ENCODE results near the gene ATP9B.

The ATP9B gene

DNA sequence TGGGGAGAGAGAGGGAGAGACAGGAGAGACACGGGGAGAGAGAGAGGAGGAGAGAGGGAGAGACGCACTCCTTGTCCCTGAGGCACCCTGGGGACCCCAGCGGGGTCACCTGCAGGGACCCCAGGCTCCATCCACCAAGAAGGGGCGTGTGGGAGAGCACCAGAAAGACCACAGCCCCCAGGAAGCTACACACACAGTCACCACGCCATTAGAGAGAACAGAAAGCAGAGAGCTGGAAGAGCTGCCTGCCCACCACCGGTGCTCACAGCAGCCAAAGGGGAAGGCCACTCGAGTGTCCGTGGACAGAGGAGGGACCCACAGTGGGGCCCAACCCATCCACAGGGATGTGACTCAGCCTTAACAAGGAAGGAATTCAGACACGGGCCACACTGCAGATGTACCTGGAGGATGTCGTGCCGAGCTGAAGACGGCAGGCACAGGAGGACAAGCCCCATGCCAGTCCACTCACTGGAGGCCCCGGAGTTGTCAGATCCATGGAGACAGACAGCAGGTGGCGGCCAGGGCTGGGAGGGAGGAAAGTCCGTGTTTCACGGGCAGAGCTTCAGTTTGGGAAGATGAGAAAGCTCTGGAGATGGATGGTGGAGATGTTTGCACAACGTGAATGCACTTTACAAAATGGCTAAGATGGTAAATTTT, 315.1 kb downstream of the ATP9B start:
- DNase-seq: no peak

DNA sequence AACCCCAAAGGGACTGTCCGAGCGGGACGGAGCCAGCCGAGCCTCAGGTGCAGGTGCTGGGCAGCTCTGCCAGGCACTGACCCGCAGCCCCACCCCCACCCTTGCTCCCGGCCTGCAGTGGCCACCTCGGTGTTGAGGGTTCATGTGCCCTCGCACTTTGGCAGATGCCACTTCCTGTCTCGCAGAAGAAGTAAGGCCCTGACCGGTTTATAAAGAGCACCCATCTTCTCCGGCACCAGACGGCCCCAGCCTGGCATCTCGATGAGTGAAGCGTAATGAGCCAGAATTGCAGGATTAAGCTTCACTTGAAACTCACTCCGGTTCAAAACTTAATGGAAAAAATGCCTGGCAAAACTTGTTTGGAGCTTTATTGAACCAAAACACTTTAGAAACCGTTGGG, 315.6 kb downstream of the ATP9B start:
- no peak for DNase-seq

DNA sequence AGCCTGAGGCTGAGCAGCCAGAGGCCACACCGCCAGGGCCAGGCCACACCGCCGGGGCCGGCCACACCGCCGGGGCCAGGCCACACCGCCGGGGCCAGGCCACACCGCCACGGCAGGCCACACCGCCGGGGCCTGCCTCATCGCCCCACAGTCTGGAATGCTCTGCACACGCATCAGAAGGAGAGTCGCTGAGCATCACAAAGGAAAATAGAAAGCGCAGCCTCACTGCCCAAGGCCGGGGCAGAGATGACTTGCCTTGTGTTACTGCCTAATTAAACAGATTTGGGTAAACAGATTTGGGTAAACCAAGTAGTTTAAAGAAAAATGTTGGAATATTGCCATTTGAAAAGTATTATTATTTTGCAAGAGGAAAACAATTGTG, 316.1 kb downstream of the ATP9B start:
- no peak for DNase-seq

DNA sequence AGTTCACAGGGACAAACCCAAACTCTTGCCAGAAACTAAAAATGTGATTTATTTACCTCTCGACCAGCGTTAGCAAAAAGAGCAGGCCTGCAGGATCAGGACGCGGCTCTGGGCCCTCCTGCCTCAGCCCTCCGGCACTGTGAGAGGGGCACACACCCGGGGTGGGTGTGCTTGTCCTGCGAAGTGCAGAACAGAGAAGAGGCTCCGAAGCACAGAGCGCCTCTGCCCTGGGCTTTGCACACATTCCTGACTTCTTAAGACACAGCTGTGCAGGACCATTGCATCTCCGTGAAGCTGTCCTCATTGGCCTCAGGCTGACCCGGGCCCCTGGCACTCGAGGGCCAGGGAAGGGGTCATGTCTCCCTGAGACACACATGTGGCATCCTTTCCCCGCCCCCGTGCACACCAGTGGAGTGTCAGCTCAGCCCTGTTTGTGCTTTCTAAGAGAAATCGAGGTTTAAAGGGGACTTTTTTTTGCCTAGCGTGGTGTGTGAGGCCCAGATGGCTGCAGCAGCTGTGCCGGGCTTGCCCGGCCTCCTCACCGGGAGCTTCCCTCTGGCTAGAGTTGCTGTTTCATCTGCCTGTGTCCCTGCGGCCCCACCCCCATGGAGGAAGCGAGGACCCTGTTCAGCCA, 316.6 kb downstream of the ATP9B start:
- no peak for DNase-seq

DNA sequence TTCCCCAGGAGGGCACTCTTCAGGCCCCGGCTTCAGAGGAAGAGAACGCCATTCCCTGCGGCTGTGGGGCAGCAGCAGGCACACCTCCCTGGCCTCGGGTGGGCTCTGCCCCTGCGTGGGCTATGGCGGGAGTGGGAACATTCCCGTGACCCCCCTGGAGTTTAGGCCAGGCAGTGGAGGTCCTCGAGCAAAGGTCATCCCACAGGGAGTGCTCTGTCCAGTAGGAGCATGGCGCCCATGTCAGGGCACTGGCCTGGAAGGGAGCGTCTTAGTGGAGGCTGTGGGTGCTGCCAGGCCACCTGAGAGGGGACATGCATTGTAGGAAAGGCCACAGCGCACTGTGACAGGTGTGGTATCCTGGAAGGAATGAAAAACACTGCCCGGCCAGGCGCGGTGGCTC, 317.4 kb downstream of the ATP9B start:
- no peak for DNase-seq

DNA sequence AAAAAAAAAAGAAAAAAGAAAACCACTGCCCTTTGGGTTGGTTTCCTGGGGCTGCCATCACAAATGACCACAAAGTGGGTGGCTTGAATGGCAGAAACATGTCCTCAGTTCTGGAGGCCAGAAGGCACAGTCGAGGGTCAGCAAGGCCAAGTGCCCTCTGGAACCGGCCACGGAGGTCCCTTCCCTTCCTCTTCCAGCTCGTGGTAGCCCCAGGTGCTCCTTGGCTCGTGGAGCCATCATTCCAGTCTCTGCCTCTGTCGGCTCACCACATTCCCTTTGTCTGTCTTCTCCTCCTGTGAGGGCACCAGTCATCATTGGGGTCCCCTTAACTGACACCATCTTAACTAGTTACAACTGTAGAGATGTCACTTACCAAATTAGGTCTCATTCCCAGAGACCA, 318.0 kb downstream of the ATP9B start:
- DNase-seq: no peak

DNA sequence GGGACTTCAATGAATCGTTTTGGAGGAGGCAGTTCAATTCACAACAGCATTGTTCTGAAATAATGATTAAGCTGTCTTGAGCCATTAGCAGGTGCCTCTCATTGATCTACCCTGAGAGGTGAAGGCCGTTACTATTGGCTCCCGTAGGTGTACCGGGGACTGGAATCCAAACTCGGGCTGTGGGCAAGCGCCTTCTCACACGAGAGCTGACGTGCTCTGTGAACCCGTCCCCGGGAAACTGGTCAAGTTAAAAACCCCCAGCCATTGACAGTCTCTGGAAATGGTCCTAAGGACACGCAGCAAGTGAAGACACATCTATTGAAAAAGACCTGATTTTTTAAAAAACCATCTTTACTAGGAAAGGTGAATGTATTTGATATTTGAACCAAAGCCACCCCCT, 318.4 kb downstream of the ATP9B start:
- no peak for DNase-seq

DNA sequence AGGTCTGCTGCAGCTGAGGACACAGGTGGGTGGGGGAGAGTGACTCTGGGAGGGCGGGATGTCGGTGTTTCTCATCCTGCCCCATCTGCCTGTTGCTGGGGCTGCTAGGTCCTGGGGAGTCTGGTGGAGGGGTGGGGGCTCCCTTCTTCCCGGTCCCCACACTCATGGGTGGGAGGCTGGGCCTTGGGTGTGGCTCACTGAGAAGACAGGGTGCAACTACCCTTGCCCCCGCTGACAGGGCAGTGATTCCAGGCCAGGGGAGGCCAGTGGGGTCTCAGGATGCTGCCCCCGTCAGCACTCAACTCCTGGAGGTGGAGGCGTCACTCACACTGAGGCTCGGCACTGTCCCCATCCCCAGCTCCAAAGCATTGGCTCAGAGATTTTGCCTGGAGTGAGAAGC, 318.8 kb downstream of the ATP9B start:
- no peak for DNase-seq

DNA sequence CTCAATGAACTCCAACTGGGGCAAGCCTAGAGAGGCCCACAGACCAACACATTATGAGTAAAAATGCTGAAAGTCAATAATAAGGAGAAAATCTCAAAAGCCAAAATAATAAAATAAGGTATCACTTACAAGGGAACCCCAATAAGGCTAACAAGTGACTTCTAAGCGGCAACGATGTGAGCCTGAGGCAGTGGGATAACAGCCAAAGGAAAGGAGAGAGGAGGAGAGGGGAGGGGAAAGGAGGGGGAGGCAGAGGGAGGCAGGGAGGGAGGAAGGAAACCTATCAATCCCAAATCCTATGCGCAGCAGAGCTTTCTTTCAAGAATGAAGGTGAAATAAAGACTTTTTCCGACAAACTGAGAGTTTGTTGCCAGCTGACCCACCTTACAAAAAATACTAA, 320.5 kb downstream of the ATP9B start:
- no peak for DNase-seq

DNA sequence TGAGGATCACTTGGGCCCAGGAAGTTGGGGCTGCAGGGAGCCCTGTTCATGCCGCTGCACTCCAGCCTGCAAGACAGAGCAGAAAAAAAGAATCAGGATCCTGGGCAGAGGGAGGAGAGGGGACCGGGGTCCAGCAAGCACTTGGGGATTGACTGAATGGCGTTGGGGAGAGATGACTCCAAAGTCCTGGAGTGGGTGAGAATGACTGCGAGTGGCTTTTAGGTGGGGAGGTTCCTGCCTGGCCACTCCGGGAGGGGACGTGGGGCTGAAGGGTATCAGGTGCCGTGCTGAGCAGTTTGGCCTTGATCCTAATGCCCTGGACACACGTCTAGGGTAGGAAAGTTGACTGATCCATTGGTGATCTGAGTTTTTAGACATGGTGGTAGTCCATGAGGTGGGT, 323.0 kb downstream of the ATP9B start:
- DNase-seq: no peak

DNA sequence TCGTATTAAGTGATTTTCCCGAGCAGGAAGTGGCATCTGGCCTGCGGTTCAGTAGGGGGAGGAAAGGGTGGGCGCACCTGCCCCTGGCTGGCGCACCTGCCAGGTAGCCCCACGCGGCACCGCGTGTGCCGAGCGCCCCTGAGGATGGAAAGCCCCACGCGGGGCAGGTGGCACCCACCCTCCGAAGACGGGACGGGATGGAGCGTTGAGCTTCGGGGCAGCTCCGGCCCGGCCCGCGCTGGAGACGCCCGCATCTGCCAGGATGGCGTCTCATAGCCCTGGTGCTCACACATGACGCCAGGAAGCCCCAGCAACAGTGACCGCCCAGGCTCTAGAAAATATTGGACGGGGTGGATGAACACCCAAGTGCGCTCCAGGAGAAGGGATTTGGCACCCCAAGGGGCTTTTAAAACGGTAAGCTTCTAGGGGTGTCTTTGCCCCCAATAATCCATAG, 324.0 kb downstream of the ATP9B start:
- no peak for DNase-seq

DNA sequence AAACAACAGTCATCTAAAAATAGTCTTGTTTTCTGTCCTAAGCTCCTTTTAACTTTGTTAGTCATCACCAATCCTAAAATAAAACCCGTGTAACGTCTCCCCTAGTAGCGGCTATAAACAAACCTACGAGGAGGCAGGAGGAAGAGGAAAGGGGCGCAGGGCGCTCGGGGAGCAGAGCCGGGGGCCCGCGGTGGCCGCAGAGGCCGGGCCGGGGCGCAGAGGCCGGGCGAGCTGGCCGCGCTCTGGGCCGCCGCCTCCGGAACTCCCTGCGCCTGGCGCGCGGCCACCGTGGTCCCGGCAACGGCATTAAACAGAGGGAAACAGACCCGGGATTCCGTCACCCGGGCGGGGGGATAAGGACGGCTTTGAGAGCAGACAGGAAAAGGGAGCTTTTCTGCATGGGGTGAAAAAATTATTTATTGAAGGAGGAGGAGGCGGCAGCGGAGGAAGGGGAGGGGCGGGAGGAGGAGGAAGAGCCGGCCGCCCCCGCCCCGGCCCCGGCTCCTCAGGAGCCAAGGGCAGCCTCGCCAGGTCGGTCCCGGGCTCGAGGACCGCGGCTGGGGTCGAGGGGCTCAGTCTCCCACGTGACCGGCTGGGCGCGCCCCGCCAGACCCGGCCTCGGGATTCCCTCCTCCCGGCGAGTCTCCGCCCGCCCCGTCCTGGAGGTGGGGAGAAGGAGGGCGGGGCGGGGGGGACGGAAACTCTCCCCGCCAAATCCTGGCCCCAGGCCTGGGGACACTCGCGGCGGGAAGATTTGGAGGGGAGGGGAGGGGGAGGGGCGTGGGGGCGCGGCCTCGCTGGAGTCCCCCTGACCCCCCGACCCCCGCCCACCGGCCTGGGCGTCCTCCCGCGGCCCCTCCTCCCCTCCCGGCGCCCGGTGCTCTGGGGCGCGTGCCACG, 324.7 kb downstream of the ATP9B start:
- peak; percentile 76 for DNase-seq

DNA sequence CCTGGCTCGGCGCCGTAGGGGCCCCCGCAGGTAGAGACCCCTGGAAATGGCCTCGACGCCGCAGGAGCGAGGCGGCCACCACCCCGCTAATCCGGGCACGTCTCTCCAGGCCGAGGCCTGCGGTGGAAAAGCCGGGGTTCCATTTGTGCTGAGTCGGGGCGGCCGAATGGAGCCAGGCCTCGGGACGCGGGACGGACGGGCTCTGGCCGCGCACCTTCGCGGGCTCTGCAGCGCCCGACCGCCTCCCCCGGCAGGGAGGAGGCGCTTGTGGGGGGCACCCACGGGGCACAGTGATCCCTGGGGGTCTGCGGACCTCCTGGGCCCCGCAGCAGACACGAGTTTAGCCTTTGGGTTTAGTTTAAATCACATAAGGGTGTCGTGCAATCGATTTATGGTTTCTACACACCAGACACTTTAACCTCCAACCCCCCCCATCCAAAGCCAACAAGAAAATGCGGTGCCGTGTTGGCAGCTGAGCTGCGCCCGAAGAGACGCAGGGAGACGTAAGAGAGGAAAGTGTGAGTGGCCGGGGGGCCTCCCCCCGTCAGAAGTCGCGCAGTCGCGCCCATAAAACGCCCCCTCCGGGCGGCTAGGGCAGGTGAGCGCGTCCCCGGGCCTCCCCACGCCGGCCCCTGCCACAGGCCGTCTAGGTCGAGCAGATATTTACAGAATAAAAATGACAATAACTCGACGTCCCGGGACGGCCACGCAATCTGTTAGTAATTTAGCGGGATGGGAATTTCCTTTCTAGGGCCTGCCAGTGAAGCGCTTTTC, 325.5 kb downstream of the ATP9B start:
- DNase-seq: peak; percentile 25

DNA sequence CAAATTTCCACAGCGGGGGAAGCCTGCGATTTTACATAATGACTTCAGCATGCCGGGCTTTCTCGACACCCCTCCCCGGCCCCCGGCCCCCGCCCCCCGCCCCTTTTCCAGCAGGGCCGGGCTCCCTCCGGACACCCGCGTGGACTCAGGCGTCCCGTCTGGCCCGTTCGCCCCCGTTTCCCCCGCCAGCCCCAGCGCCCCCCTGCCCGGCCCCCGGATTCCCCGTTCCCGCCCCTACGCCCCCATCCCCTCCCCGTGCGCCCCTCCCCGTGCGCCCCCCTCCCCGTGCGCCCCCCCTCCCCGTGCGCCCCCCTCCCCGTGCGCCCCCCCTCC, 326.1 kb downstream of the ATP9B start:
- no peak for DNase-seq

DNA sequence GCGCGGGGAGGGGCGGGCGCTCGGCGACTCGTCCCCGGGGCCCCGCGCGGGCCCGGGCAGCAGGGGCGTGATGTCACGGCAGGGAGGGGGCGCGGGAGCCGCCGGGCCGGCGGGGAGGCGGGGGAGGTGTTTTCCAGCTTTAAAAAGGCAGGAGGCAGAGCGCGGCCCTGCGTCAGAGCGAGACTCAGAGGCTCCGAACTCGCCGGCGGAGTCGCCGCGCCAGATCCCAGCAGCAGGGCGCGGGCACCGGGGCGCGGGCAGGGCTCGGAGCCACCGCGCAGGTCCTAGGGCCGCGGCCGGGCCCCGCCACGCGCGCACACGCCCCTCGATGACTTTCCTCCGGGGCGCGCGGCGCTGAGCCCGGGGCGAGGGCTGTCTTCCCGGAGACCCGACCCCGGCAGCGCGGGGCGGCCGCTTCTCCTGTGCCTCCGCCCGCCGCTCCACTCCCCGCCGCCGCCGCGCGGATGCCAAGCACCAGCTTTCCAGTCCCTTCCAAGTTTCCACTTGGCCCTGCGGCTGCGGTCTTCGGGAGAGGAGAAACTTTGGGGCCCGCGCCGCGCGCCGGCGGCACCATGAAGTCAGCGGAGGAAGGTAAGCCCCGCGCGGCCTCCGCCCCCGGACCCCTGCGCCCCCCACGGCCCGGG, 326.7 kb downstream of the ATP9B start, which contains the start of gene NFATC1:
Gene NFATC1, plus strand, starts transcription at position 170 of the 644 bp plus-strand sequence. Its CDS starts 295 bp downstream, at position 465.
- DNase-seq: peak; percentile 45

DNA sequence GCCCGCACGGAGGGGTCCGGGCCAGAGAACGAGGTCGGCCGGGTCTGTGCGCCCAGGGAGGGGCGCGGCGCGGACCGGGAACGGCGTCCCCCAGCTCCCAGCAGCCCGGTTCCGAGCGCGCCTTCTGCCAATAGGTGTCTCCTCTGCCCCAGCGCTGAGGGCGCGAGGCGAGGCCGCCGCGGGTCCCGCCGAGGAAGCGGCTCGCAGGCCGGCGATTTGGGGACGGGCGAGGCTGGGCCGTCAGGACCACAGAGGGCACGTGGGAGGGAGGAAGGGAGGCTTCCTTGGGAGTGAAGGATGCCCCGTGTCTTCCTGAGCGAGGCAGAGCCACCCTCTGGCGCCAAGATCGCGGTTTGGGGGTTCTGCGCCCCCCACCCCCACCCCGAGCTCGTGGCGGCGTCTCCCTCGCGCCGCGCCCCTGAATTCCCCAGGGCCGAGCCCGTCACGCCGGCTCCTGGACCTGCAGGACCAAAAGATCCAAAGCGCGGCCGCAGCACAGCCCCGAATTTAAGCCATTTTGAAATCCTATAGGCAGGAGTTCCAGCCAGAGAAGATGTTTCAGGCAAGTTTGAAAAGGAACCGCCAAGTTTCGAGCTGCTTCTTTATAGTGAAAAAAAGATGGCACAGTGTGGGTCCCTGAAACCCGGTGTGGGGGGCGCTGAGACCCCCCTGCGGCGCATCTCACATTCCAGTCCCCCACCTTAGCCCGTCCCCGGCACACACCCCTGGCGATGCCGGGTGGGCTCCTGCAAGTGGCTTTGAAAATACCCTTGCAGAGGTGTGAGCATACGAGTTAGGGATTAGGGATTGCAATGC, 327.4 kb downstream of the ATP9B start:
- DNase-seq: no peak

DNA sequence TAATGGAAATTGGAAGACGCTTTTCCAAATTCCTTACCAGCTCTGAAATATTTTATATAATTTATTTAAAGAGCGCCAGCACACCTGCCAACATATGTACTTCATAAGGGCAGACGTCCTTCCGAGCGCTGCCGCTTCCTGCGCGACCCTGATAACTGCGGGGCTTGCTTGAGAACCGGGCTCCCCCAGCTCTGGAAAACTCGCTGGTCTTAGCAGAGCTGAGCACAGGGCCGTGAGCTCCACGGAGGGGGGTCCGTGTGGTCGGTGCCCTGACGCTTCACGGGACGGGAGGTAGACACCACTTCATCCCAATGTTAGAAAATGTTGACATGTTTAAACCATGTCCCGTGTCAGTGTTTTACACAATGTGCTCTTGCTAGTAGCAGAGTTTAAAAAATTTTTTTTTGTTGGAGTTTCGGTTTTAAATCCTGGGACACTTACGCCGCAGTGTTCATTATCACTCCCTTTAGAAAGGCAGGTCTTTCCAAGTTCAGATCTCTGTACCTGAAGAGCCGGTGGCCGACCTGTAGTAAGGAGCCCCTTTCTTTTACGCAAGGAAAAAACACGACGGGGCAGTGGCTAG, 328.1 kb downstream of the ATP9B start:
- DNase-seq: no peak

DNA sequence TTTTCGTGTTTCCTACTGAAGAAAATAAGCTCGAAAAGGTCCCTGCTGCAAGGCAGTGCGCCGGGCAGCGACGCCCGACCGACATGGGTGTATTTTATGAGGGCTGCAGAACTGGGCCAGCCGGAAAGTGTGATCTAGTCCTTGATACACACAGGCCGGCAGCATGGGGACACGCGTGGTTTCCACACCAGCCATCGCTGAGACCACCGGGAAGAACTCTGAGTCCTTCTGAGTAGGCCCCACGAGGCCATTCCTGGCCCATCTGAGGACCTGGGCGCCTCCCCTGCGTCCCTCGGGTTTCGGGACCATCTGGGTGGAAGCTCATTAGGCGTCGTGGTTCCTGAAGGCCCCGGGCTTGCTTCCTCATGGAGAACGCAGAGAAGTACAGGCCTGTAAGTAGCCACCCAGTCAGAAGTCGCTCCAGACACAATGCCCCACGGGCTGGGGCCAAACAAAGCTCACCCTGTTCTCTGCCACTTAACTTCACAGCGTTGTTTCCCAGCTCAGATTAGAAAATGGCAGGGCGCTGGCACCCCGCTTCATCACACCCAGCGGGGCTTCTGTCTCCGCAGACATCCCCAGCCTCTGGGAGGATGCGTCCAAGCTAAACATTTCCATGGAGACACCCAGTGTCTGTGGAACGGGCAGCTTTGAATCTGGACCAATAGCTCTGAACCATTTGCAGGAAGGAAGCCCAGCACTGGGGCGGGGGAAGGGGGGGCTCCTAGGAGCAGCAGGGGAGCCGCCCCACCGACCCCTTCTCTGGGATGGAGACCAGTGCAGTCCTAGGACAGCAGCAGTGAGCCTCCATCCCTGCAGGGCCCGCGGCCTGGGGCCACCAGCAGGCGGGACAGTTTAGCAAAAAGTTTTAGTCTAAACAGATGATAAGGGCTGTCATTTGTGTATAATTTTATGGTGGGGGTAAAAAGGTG, 328.9 kb downstream of the ATP9B start:
- no peak for DNase-seq

DNA sequence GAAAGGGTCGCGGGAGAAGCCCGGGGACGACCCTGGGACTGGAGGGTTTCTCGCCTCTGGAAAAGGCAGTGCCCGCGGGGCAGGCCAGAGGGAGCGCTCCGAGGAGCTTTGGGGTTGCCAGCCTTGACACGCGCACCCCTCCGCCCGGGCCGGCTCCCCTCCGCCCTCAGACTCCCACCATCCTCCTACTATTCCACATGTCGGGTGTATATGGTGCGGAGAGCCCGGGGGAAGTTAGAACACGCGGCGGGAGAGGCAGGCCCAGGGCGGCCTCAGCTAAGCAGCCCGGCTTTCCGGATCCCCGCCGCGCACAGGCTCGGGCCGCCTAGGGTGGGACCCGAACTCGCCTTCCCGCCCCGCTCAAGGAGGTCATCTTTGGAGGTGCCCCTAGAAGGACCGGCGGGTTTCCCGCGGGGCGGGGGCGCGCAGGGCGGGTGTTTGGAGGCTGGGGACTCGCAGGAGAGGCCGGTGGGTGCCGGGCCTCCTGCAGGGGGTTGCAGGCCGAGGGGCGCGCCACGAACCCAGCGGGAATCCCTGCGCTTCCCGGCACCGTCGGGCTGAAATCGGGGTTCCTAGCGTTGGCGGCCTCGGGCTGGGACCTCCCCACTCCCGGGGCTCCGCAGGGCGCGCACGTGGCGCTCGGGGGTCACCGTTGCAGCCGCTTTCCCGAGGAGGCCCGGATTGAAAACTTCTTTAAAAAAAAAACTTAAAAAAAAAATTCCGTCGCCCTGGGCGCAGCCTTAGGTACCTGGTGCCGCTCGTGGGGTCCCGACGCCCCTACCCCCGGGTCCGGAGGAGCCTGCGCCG, 330.3 kb downstream of the ATP9B start:
- no peak for DNase-seq
